LoVo (cell line): ENCODE data around the gene CELA3A.
"Not testable (repeated sequence)": the region's sequence is repeated elsewhere in the genome, so short reads cannot be mapped to it uniquely, and the experiment has no call there.

ENCODE experiments used
- DNase-seq: peaks from one replicate; pipeline ENCODE4 v3.0.0-alpha.2; 2016; ENCODE audit warnings: low spot score

The CELA3A gene

GRCh38 chr1:21981253-21981652, 20.2 kb upstream of the CELA3A start:
- DNase-seq = not testable (repeated sequence)

GRCh38 chr1:21982122-21982521, 19.3 kb upstream of the CELA3A start:
- not testable (repeated sequence) for DNase-seq

- DNase-seq = not testable (repeated sequence)
These were observed 17.9 kb upstream of the CELA3A start for GRCh38 chr1:21983539-21983938.

- not testable (repeated sequence) for DNase-seq
These were observed 15.6 kb upstream of the CELA3A start for GRCh38 chr1:21985893-21986292.

GRCh38 chr1:21986386-21986785, 15.1 kb upstream of the CELA3A start:
- DNase-seq = not testable (repeated sequence)

- DNase-seq = not testable (repeated sequence)
These were observed 11.6 kb upstream of the CELA3A start for GRCh38 chr1:21989672-21990393.

- DNase-seq = not testable (repeated sequence)
These were observed 9.3 kb upstream of the CELA3A start for GRCh38 chr1:21992186-21992585.

GRCh38 chr1:21994716-21995115, 6.7 kb upstream of the CELA3A start:
- DNase-seq = not testable (repeated sequence)

GRCh38 chr1:21996663-21996970, 4.8 kb upstream of the CELA3A start:
- DNase-seq = not testable (repeated sequence)

- DNase-seq = peak; percentile 48
These were observed 3.4 kb upstream of the CELA3A start for GRCh38 chr1:21997891-21998623.

GRCh38 chr1:21998624-21999294, 2.7 kb upstream of the CELA3A start:
- DNase-seq = not testable (repeated sequence)

GRCh38 chr1:21999645-22000044, 1.8 kb upstream of the CELA3A start:
- DNase-seq = not testable (repeated sequence)

- not testable (repeated sequence) for DNase-seq
These were observed 1.0 kb downstream of the CELA3A start for GRCh38 chr1:22002461-22002860.

GRCh38 chr1:22002875-22003274, 1.4 kb downstream of the CELA3A start:
- DNase-seq = not testable (repeated sequence)

- not testable (repeated sequence) for DNase-seq
These were observed 2.5 kb downstream of the CELA3A start for GRCh38 chr1:22003959-22004358.

- not testable (repeated sequence) for DNase-seq
These were observed 4.0 kb downstream of the CELA3A start for GRCh38 chr1:22005261-22006149.

- DNase-seq = not testable (repeated sequence)
These were observed 5.3 kb downstream of the CELA3A start for GRCh38 chr1:22006736-22007135.

- DNase-seq = not testable (repeated sequence)
These were observed 5.8 kb downstream of the CELA3A start for GRCh38 chr1:22007262-22007661.

- DNase-seq = not testable (repeated sequence)
These were observed 8.1 kb downstream of the CELA3A start for GRCh38 chr1:22009566-22009965.

GRCh38 chr1:22012752-22013151, 11.3 kb downstream of the CELA3A start:
- DNase-seq = not testable (repeated sequence)

- not testable (repeated sequence) for DNase-seq
These were observed 13.2 kb downstream of the CELA3A start for GRCh38 chr1:22014575-22015206.
